ENCODE data around the gene ORMDL2.

The ORMDL2 gene

GRCh38 chr12:55818140-55818728 is 393 bp downstream of the ORMDL2 start:
- TF ChIP-seq CTCF (IDR thresholded peaks at IDR 0.05; ENCODE audit: low read depth, low read length) (no peak), EZH2phosphoT487 (IDR thresholded peaks at IDR 0.05; ENCODE audit: low read depth) (no peak)
- H4K20me1 ChIP-seq (ENCODE audit: insufficient read depth, low read length) = peaks cover 5% of the 10 kb centered on the region
- peaks cover 17% of the 10 kb centered on the region for H3K4me1 ChIP-seq (ENCODE audit: low read length)
- peaks cover 60% of the 10 kb centered on the region for H3K79me2 ChIP-seq (ENCODE audit: low read length)
- peak overlapping the region; percentile 48 for H3K27ac ChIP-seq (ENCODE audit: low read length)
- peak overlapping the region; percentile 85 for H2AFZ ChIP-seq (ENCODE audit: low read depth, low read length)
- no peaks in the 10 kb centered on the region for H3K9me3 ChIP-seq (ENCODE audit: insufficient read depth, low read length)
- peak overlapping the region; percentile 99 for H3K4me2 ChIP-seq (ENCODE audit: low read length)
- H3K27me3 ChIP-seq (ENCODE audit: low read depth, low read length) = no peaks in the 10 kb centered on the region
- H3K4me3 ChIP-seq (ENCODE audit: low read length) = peak overlapping the region; percentile 99
- H3K36me3 ChIP-seq (replicated peaks; ENCODE audit: low read depth, low read length) = peaks cover 54% of the 10 kb centered on the region
- H3K9ac ChIP-seq (ENCODE audit: low read length) = peak overlapping the region; percentile 91

- Histone ChIP-seq H3K36me3 (replicated peaks; ENCODE audit: low read depth, low read length) (peaks cover 50% of the 10 kb centered on the region), H3K9ac (ENCODE audit: low read length) (peak overlapping the region; percentile 91), H3K4me2 (ENCODE audit: low read length) (peak overlapping the region; percentile 99), H3K27ac (ENCODE audit: low read length) (no peak overlapping the region), H3K9me3 (ENCODE audit: insufficient read depth, low read length) (no peaks in the 10 kb centered on the region), H3K4me3 (ENCODE audit: low read length) (peak overlapping the region; percentile 99), H3K79me2 (ENCODE audit: low read length) (peaks cover 54% of the 10 kb centered on the region), H2AFZ (ENCODE audit: low read depth, low read length) (no peak overlapping the region), H4K20me1 (ENCODE audit: insufficient read depth, low read length) (peaks cover 2% of the 10 kb centered on the region), H3K4me1 (ENCODE audit: low read length) (peaks cover 17% of the 10 kb centered on the region), H3K27me3 (ENCODE audit: low read depth, low read length) (no peaks in the 10 kb centered on the region)
- TF ChIP-seq CTCF (IDR thresholded peaks at IDR 0.05; ENCODE audit: low read depth, low read length) (no peak), EZH2phosphoT487 (IDR thresholded peaks at IDR 0.05; ENCODE audit: low read depth) (no peak)
Measured at GRCh38 chr12:55818886-55819285, 1.0 kb downstream of the ORMDL2 start.

- TF ChIP-seq EZH2phosphoT487 (IDR thresholded peaks at IDR 0.05; ENCODE audit: low read depth) (no peak), CTCF (IDR thresholded peaks at IDR 0.05; ENCODE audit: low read depth, low read length) (peak; percentile 17)
- Histone ChIP-seq H3K9me3 (ENCODE audit: insufficient read depth, low read length) (no peaks in the 10 kb centered on the region), H3K4me1 (ENCODE audit: low read length) (peaks cover 16% of the 10 kb centered on the region), H3K27me3 (ENCODE audit: low read depth, low read length) (no peaks in the 10 kb centered on the region), H3K36me3 (replicated peaks; ENCODE audit: low read depth, low read length) (peaks cover 46% of the 10 kb centered on the region), H3K27ac (ENCODE audit: low read length) (no peak overlapping the region), H4K20me1 (ENCODE audit: insufficient read depth, low read length) (no peaks in the 10 kb centered on the region; the same call in 1 of the 2 replicates), H3K4me2 (ENCODE audit: low read length) (no peak overlapping the region), H3K9ac (ENCODE audit: low read length) (no peak overlapping the region), H3K79me2 (ENCODE audit: low read length) (peaks cover 45% of the 10 kb centered on the region), H2AFZ (ENCODE audit: low read depth, low read length) (no peak overlapping the region), H3K4me3 (ENCODE audit: low read length) (no peak overlapping the region)
Measured at GRCh38 chr12:55820679-55821078, 2.8 kb downstream of the ORMDL2 start.

- Histone ChIP-seq H2AFZ (ENCODE audit: low read depth, low read length) (no peak overlapping the region), H3K9ac (ENCODE audit: low read length) (no peak overlapping the region), H3K36me3 (replicated peaks; ENCODE audit: low read depth, low read length) (peaks cover 51% of the 10 kb centered on the region), H3K4me3 (ENCODE audit: low read length) (no peak overlapping the region), H3K4me2 (ENCODE audit: low read length) (no peak overlapping the region), H3K9me3 (ENCODE audit: insufficient read depth, low read length) (no peaks in the 10 kb centered on the region), H3K4me1 (ENCODE audit: low read length) (peaks cover 9% of the 10 kb centered on the region), H4K20me1 (ENCODE audit: insufficient read depth, low read length) (no peaks in the 10 kb centered on the region; the same call in 1 of the 2 replicates), H3K27me3 (ENCODE audit: low read depth, low read length) (no peaks in the 10 kb centered on the region), H3K27ac (ENCODE audit: low read length) (no peak overlapping the region), H3K79me2 (ENCODE audit: low read length) (peaks cover 44% of the 10 kb centered on the region)
- TF ChIP-seq EZH2phosphoT487 (IDR thresholded peaks at IDR 0.05; ENCODE audit: low read depth) = no peak
- peak; percentile 37 for TF ChIP-seq CTCF (IDR thresholded peaks at IDR 0.05; ENCODE audit: low read depth, low read length)
Measured at GRCh38 chr12:55822228-55822627, 4.4 kb downstream of the ORMDL2 start.

Data from OCI-LY3 (cell line).